K562 (cell line): ENCODE data around the gene DLX3. TPM values are rescaled to one million over a fixed set of nuclear protein-coding genes. Genes with fewer than 3 reads are reported as not detected.

Experiments used
- ATF7 ChIP-seq: fragments of 450-650 bp; IDR thresholded peaks from 2 replicates; pipeline ENCODE4 v1.7.1; 2014; ENCODE audit warnings: mild to moderate bottlenecking, moderate library complexity
- BHLHE40 ChIP-seq: IDR thresholded peaks from 2 replicates; pipeline ENCODE4 v1.6.1; 2011; ENCODE audit warnings: low read length, improper control_type of control experiment
- CHD1 ChIP-seq: fragments of 200-600 bp; sonication (generic); IDR thresholded peaks from one replicate; pipeline ENCODE4 v1.6.1; 2012; ENCODE audit warnings: mild to moderate bottlenecking, moderate library complexity, low read length, inconsistent platforms
- E2F1 ChIP-seq: sonication (generic); formaldehyde crosslinking; IDR thresholded peaks from 2 replicates; pipeline ENCODE4 v1.8.1; 2023; ENCODE audit warnings: mild to moderate bottlenecking, missing genetic modification reagents, moderate library complexity
- ESRRB ChIP-seq: fragments of 250-450 bp; sonication (Bioruptor Pico); IDR thresholded peaks from 2 replicates; pipeline ENCODE4 v1.5.0; 2020; ENCODE audit warnings: mild to moderate bottlenecking, moderate library complexity, borderline replicate concordance
- FOSL1 ChIP-seq: fragments of 200-800 bp; sonication (Bioruptor generic); conservative IDR thresholded peaks from 2 replicates; pipeline ENCODE4 v1.6.1; 2016; ENCODE audit warnings: missing genetic modification characterization, missing compliant biosample characterization
- HNRNPL ChIP-seq: fragments of 200-400 bp; formaldehyde crosslinking; IDR thresholded peaks from 2 replicates; pipeline ENCODE4 v1.6.1; 2017; ENCODE audit warnings: low read depth, mild to moderate bottlenecking, low read length
- JUNB ChIP-seq: fragments of 450-650 bp; formaldehyde crosslinking; conservative IDR thresholded peaks from 2 replicates; pipeline ENCODE4 v1.4.0; 2020; ENCODE audit warnings: mild to moderate bottlenecking
- JUND ChIP-seq, 2 experiments: IDR thresholded peaks; 2 replicates in 1 of 2; 3 replicates in 1 of 2; pipeline ENCODE4 v1.6.1; 2011; ENCODE audit warnings: borderline replicate concordance in 2 of 2, low read depth in 2 of 2, low read length in 2 of 2, improper control_type of control experiment in 1 of 2, missing biosample characterization in 1 of 2, missing genetic modification characterization in 1 of 2, missing genetic modification reagents in 1 of 2
- KLF1 ChIP-seq: fragments of 450-650 bp; IDR thresholded peaks from 2 replicates; pipeline ENCODE4 v1.6.1; 2016; ENCODE audit warnings: missing genetic modification characterization, missing compliant biosample characterization
- MEIS2 ChIP-seq: fragments of 450-650 bp; IDR thresholded peaks from 2 replicates; pipeline ENCODE4 v1.6.1; 2014; ENCODE audit warnings: mild to moderate bottlenecking; ENCODE audit not compliant: partially characterized antibody
- NR3C1 ChIP-seq: sonication (generic); formaldehyde crosslinking; IDR thresholded peaks from 2 replicates; pipeline ENCODE4 v1.8.1; 2022; ENCODE audit warnings: missing genetic modification reagents
- NRF1 ChIP-seq, 2 experiments: fragments of 450-650 bp; IDR thresholded peaks in 1 of 2; conservative IDR thresholded peaks in 1 of 2; 2 replicates each; pipeline ENCODE4 v1.6.1; 2014; ENCODE audit warnings: mild to moderate bottlenecking in 2 of 2
- PBX2 ChIP-seq, 2 experiments: IDR thresholded peaks in 1 of 2; conservative IDR thresholded peaks in 1 of 2; 2 replicates each; pipeline ENCODE4 v1.6.1; 2016; ENCODE audit warnings: low read depth in 2 of 2, mild to moderate bottlenecking in 1 of 2, missing compliant biosample characterization in 1 of 2, missing genetic modification characterization in 1 of 2, moderate library complexity in 1 of 2
- RB1 ChIP-seq: fragments of 450-650 bp; IDR thresholded peaks from 2 replicates; pipeline ENCODE4 v1.6.1; 2017; ENCODE audit warnings: low read depth, mild to moderate bottlenecking
- TAF1 ChIP-seq: IDR thresholded peaks from 2 replicates; pipeline ENCODE4 v1.6.1; 2011; ENCODE audit warnings: mild to moderate bottlenecking, low read length, moderate library complexity; ENCODE audit not compliant: insufficient read depth, control insufficient read depth, severe bottlenecking; ENCODE audit errors: extremely low read depth
- ZNF561 ChIP-seq: fragments of 450-650 bp; formaldehyde crosslinking; conservative IDR thresholded peaks from 2 replicates; pipeline ENCODE4 v1.4.0; 2020; ENCODE audit warnings: mild to moderate bottlenecking, moderate library complexity
- ZNF644 ChIP-seq: fragments of 200-800 bp; sonication (Bioruptor generic); IDR thresholded peaks from 2 replicates; pipeline ENCODE4 v1.6.1; 2016; ENCODE audit warnings: low read depth, missing genetic modification characterization, missing compliant biosample characterization
- polyA plus RNA-seq, 8 experiments: library from polyadenylated mRNA; depleted of rRNA in 4 of 8; stranded (reverse) in 5 of 8; unstranded in 3 of 8; fragments of >200 nt; fragmentation: Nextera tagmentation in 2 of 8; fragmentation: Illumina TruSeq in 1 of 8; extraction: Ambion mirVana in 2 of 8; extraction: Trizol in 1 of 8; gene quantifications; 2 replicates each; pipeline versions ENCODE4 v1.2.1 to v1.2.3, GENCODE V29; 2011 to 2014; ENCODE audit warnings: inconsistent platforms in 1 of 8, missing spikeins in 1 of 8
- total RNA-seq, 7 experiments: library from RNA; depleted of rRNA in 6 of 7; stranded (reverse); fragments of >200 nt in 6 of 7; fragmentation: Illumina TruSeq in 2 of 7; extraction: Trizol in 2 of 7; gene quantifications; 2 replicates each; pipeline versions ENCODE4 v1.2.1 to v1.2.3, GENCODE V29; 2011 to 2021; ENCODE audit warnings: low replicate concordance in 1 of 7
- TF ChIP-seq, protein P1 (sequence below), 2 experiments: fragments of 450-650 bp in 1 of 2; IDR thresholded peaks; 2 replicates each; pipeline ENCODE4 v1.6.1; 2011 to 2017; ENCODE audit warnings: low read depth in 2 of 2, antibody characterized with exemption in 1 of 2, borderline replicate concordance in 1 of 2, low read length in 1 of 2, mild to moderate bottlenecking in 1 of 2, mixed read lengths in 1 of 2; ENCODE audit not compliant: control insufficient read depth in 1 of 2

Gene DLX3
- total and polyA plus RNA-seq, 9 of the 15 experiments (the other 6 are each of a cell fraction or from before 2014, with no cell fraction given) = not detected

- TF ChIP-seq PBX2 (CRISPR knock-in tag; IDR thresholded peaks at IDR 0.05; ENCODE audit: low read depth) (no peak), PBX2 (tag; conservative IDR thresholded peaks at IDR 0.05; ENCODE audit: low read depth) (no peak), JUNB (no peak), CHD1 (peak; percentile 40), E2F1 (peak; percentile 52; the same call in 1 of the 2 replicates), ZNF561 (no peak), RB1 (peak; percentile 48; the same call in 1 of the 2 replicates), ZNF644 (tag) (no peak), ESRRB (no peak), NRF1 (conservative IDR thresholded peaks at IDR 0.05 in 1 of 2, IDR thresholded peaks at IDR 0.05 in 1 of 2) (peak; percentile 95), NR3C1 (CRISPR knock-in tag) (no peak), KLF1 (peak; percentile 23; the same call in 1 of the 2 replicates), BHLHE40 (0 out of 2 replicates have a peak, but pooled peaks have one; percentile 4), MEIS2 (peak; percentile 36), TAF1 (no peak), FOSL1 (tag) (peak; percentile 52), JUND (IDR thresholded peaks at IDR 0.05; ENCODE audit: borderline replicate concordance, low read depth, low read length) (no peak), JUND (tag; IDR thresholded peaks at IDR 0.05; ENCODE audit: borderline replicate concordance, low read depth, low read length) (peak; percentile 37; the same call in 1 of the 3 replicates), ATF7 (peak; percentile 41; the same call in 1 of the 2 replicates), HNRNPL (peak; percentile 26; the same call in 1 of the 2 replicates)
- TF ChIP-seq, protein P1, sequence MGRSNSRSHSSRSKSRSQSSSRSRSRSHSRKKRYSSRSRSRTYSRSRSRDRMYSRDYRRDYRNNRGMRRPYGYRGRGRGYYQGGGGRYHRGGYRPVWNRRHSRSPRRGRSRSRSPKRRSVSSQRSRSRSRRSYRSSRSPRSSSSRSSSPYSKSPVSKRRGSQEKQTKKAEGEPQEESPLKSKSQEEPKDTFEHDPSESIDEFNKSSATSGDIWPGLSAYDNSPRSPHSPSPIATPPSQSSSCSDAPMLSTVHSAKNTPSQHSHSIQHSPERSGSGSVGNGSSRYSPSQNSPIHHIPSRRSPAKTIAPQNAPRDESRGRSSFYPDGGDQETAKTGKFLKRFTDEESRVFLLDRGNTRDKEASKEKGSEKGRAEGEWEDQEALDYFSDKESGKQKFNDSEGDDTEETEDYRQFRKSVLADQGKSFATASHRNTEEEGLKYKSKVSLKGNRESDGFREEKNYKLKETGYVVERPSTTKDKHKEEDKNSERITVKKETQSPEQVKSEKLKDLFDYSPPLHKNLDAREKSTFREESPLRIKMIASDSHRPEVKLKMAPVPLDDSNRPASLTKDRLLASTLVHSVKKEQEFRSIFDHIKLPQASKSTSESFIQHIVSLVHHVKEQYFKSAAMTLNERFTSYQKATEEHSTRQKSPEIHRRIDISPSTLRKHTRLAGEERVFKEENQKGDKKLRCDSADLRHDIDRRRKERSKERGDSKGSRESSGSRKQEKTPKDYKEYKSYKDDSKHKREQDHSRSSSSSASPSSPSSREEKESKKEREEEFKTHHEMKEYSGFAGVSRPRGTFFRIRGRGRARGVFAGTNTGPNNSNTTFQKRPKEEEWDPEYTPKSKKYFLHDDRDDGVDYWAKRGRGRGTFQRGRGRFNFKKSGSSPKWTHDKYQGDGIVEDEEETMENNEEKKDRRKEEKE (IDR thresholded peaks at IDR 0.05; ENCODE audit: borderline replicate concordance in 1 of 2, control insufficient read depth in 1 of 2, low read depth in 2 of 2, low read length in 1 of 2) = no peak
Measured at GRCh38 chr17:49968405-49969133, 26.5 kb downstream of the DLX3 start (continued).
